Pancreas (tissue), 10 donors: ENCODE data around the gene TTC33. TPM values are rescaled to one million over a fixed set of nuclear protein-coding genes. Genes with fewer than 3 reads are reported as not detected.
"Not testable (repeated sequence)": the region's sequence is repeated elsewhere in the genome, so short reads cannot be mapped to it uniquely, and the experiment has no call there.

ENCODE experiments used
- ATAC-seq, 4 donors: fragments of 200-7000 bp; cut with Tn5 transposase; one replicate each; pipeline versions ENCODE4 v1.8.0 to v1.9.1; 2020; ENCODE audit warnings: mild to moderate bottlenecking in 4 of 4, moderate library complexity in 4 of 4
- DNase-seq, 6 donors: peaks; one replicate each; pipeline ENCODE4 v3.0.0-alpha.2; 2020
- FAIRE-seq: peaks from 2 replicates; lab custom pipeline; 2012; peaks lifted over from hg19 to GRCh38; lab: Jason Lieb, UNC
- H3K27ac ChIP-seq, 4 donors: fragments of 200-600 bp; sonication (generic); 1 replicate in 3 of 4; 2 replicates in 1 of 4; pipeline versions ENCODE4 v1.5.0 to v1.8.0; 2020
- H3K27me3 ChIP-seq, 4 donors: fragments of 200-600 bp; one replicate each; pipeline ENCODE4 v1.8.0; 2021
- H3K36me3 ChIP-seq, 3 donors: fragments of 200-600 bp; sonication (generic) in 1 of 3; one replicate each; pipeline versions ENCODE4 v1.5.0 to v1.8.0; 2020 to 2021
- H3K4me1 ChIP-seq, 3 donors: fragments of 200-600 bp; one replicate each; pipeline ENCODE4 v1.8.0; 2021
- H3K4me3 ChIP-seq, 4 donors: fragments of 200-600 bp; sonication (generic) in 2 of 4; one replicate each; pipeline versions ENCODE4 v1.5.0 to v1.8.0; 2020 to 2021
- H3K9me3 ChIP-seq, 4 donors: fragments of 200-600 bp; one replicate each; pipeline ENCODE4 v1.8.0; 2021
- WGBS, 2 donors: extraction: QIAGEN DNeasy Blood & Tissue Kit; methylation state at CpG; one replicate each; pipeline ENCODE4 v1.1.7; 2013; 5-methylcytosine and 5-hydroxymethylcytosine counted together
- intact Hi-C, 3 donors: fragments of 100-400 bp; cut with DNase I; formaldehyde crosslinking; loops; one replicate each; pipeline versions ENCODE4 v1.11.1 to v1.14.2; 2022
- polyA plus RNA-seq, 2 donors: library from polyadenylated mRNA; stranded (reverse); fragments of 200-250 nt; gene quantifications; one replicate each; pipeline ENCODE4 v1.2.3, GENCODE V29; 2013
- total RNA-seq, 6 donors: library from RNA; stranded (reverse); fragmentation: NEBNext Ultra II Directional in 4 of 6; extraction: Animal tissue kit (Norgen Biotek cat#: 25700) in 4 of 6; gene quantifications; one replicate each; pipeline versions ENCODE4 v1.2.1 to v1.2.4, GENCODE V29; 2021 to 2023
- TF ChIP-seq, protein P1 (sequence below), 4 donors: fragments of 200-600 bp; sonication (generic) in 3 of 4; IDR thresholded peaks; one replicate each; pipeline versions ENCODE4 v1.5.0 to v1.8.0; 2021; ENCODE audit warnings: antibody characterized with exemption in 4 of 4
- donor health status: healthy with polysubstance abuse.
- donor health status: DM: no; HTN: no; CAD: no; lungs with moderate emphysema.
- donor health status: DM: no; HTN: no; CAD: no.
- donor health status: control.
- donor health status: control.
- donor health status: Bipolar disorder and iron deficiency.
- donor health status: DM: yes; HTN: yes; CAD: no.
- donor health status: DM: no; HTN: no; CAD: no.
- donor health status: DM: no; HTN: no; CAD: no.
- donor health status: DM: yes; HTN: yes; CAD: no.

The TTC33 gene
- total and polyA plus RNA-seq, 8 donors: 3.0 to 8.7 (median 5.5) TPM

DNA sequence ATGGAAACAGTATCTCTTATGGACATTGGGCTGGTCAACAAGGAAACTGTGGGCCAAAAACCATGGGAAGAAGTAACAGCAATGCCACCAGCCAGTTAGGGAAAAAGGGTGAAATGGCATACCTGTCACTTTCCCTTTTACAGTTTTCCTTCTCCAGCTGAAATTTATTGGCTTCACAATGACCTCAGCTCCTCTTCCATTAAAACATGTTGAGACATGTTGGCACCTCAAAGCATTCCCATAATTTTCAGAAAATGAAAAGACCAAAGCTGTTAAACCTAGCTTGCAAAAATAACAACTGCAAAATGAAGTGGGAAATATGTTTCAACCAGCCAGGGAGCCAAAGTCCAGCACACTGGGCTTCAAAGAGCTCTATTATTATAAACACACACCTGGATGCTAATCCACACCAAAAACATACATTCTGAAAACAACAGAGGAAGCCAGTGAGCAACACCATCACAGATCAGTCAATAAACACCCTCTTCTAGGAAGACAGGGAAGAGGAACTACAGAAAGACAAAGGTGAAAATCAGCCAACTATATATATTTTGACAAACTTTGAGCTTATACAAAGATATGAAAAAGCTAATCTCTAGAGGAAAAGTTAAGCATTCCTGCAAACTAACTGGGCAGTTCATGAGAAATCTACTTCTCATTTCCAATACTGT is 154.4 kb downstream of the TTC33 start:
- DNase-seq: no peak
- Histone ChIP-seq H3K27ac (no peak overlapping the region), H3K9me3 (no peaks in the 10 kb centered on the region), H3K4me1 (no peaks in the 10 kb centered on the region), H3K27me3 (no peaks in the 10 kb centered on the region), H3K36me3 (no peaks in the 10 kb centered on the region), H3K4me3 (no peak overlapping the region)
- no peak for ATAC-seq
- intact Hi-C loops: no loop called here
- TF ChIP-seq, protein P1, sequence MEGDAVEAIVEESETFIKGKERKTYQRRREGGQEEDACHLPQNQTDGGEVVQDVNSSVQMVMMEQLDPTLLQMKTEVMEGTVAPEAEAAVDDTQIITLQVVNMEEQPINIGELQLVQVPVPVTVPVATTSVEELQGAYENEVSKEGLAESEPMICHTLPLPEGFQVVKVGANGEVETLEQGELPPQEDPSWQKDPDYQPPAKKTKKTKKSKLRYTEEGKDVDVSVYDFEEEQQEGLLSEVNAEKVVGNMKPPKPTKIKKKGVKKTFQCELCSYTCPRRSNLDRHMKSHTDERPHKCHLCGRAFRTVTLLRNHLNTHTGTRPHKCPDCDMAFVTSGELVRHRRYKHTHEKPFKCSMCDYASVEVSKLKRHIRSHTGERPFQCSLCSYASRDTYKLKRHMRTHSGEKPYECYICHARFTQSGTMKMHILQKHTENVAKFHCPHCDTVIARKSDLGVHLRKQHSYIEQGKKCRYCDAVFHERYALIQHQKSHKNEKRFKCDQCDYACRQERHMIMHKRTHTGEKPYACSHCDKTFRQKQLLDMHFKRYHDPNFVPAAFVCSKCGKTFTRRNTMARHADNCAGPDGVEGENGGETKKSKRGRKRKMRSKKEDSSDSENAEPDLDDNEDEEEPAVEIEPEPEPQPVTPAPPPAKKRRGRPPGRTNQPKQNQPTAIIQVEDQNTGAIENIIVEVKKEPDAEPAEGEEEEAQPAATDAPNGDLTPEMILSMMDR (IDR thresholded peaks at IDR 0.05): no peak
- FAIRE-seq: no peak

DNA sequence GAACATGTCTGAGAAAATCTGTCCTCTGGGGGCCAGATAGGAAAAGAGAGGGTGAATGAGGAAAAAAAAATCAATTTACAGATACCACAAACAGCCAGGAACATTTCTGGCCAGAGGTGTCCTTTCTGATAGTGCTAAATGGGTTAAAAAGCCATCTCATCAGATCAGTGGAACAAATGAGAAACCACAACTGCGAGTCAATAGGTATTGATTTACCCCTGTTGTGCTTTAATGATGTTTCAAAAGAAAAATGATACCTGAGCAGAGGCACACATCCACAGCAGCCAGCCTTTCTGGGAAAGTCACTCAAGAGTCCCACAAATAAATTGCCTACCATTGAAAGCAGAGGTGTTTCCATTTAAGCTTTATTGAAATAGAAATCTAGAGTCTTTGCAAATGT is 155.4 kb downstream of the TTC33 start:
- TF ChIP-seq, protein P1 (IDR thresholded peaks at IDR 0.05): no peak
- H3K9me3 ChIP-seq: no peaks in the 10 kb centered on the region
- intact Hi-C loops: no loop called here
- no peaks in the 10 kb centered on the region for H3K27me3 ChIP-seq
- no peak overlapping the region for H3K27ac ChIP-seq
- no peak for ATAC-seq
- H3K36me3 ChIP-seq: no peaks in the 10 kb centered on the region
- no peak for DNase-seq
- 70 to 75% methylated on average over 1 of the region's 1 CpG for WGBS, 2 donors
- H3K4me1 ChIP-seq: no peaks in the 10 kb centered on the region
- no peak for FAIRE-seq
- no peak overlapping the region for H3K4me3 ChIP-seq

DNA sequence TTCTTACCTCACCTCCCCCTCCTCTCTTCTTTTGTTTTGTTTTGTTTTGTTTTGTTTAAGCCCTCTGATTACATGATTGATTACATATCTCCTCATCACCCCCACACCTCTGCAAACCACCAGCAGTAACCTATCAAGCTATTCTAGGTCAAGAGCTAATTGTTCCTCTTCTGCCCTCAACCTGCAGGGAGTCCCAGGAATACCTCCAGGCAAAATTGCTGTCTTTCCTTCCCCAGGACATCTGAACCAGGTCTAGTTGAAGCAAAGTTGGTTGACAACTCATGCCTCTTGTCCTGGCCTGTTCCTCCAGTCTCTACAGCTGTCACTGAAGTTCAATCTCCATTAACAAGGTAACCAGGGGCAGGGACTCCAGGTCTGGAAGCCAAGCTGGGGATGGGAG is 156.1 kb downstream of the TTC33 start:
- TF ChIP-seq, protein P1 (IDR thresholded peaks at IDR 0.05): no peak
- Histone ChIP-seq H3K9me3 (no peaks in the 10 kb centered on the region), H3K36me3 (no peaks in the 10 kb centered on the region), H3K4me3 (no peak overlapping the region), H3K27me3 (no peaks in the 10 kb centered on the region), H3K4me1 (no peaks in the 10 kb centered on the region), H3K27ac (no peak overlapping the region)
- FAIRE-seq (no peak), ATAC-seq (no peak), DNase-seq (no peak)
- intact Hi-C loops: no loop called here

DNA sequence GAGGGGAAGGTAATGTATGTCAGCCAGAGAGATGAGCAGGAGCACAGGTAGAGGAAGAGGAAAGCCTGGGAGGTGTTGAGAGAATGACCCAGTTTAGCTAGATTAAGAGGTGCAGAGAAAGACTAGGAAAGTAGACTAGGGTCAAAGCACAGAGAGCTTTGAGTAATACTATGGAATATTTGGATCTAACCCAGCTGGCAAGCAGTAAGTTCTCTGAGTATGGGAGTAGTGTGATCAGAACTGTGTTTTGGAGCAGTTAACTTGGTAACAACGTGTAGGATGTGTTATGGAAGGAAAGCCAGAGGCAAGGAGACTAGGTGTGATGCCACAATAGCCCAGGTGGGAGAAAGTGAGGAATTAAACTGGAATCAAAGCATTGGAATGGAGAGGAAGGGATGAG is 160.9 kb downstream of the TTC33 start:
- H3K27ac ChIP-seq: no peak overlapping the region
- TF ChIP-seq, protein P1 (IDR thresholded peaks at IDR 0.05): no peak
- DNase-seq: no peak
- ATAC-seq: no peak
- intact Hi-C loops: no loop called here
- no peaks in the 10 kb centered on the region for H3K36me3 ChIP-seq
- no peaks in the 10 kb centered on the region for H3K4me1 ChIP-seq
- WGBS, 2 donors: 19 to 20% methylated on average over 1 of the region's 1 CpG
- no peaks in the 10 kb centered on the region for H3K27me3 ChIP-seq
- H3K4me3 ChIP-seq: no peak overlapping the region
- H3K9me3 ChIP-seq: no peaks in the 10 kb centered on the region
- no peak for FAIRE-seq

DNA sequence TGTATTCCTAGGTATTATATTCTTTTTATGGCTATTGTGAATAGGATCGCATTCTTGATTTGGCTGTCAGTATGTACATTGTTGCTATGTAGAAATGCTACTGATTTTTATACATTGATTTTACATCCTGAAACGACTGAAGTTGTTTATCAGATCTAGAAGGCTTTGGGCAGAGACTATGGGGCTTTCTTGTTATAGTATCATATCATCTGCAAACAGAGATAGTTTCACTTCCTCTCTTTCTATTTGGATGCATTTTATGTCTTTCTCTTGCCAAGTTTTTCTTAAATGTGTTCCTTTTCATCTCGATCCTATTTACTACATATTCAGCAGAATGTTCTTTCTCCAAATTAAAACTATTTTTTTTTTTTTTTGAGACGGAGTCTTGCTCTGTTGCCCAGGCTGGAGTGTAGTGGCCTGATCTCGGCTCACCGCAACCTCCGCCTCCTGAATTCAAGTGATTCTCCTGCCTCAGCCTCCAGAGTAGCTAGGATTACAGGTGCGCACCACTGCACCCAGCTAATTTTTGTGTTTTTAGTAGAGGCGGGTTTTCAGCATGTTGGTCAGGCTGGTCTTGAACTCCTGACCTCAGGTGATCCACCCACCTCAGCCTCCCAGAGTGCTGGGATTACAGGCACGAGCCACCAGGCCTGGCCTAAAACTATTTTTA is 163.9 kb downstream of the TTC33 start:
- peak in 1 of 4 donors; percentile 18 for ATAC-seq
- intact Hi-C loops, H3K4me3 ChIP-seq, DNase-seq, H3K27me3 ChIP-seq, H3K27ac ChIP-seq, H3K9me3 ChIP-seq, H3K4me1 ChIP-seq, H3K36me3 ChIP-seq, FAIRE-seq: not testable (repeated sequence)
- 80 to 82% methylated on average over 10 of the region's 10 CpGs for WGBS, 2 donors
